Omental fat pad (tissue), 4 donors: ENCODE measurements around the gene XPO6. TPM values are rescaled to one million over a fixed set of nuclear protein-coding genes. Genes with fewer than 3 reads are reported as not detected.
"Not testable (repeated sequence)": the region's sequence is repeated elsewhere in the genome, so short reads cannot be mapped to it uniquely, and the experiment has no call there.

ENCODE experiments used
- ATAC-seq: fragments of 150-250 bp; one replicate; pipeline ENCODE4 v1.9.1; 2016; ENCODE audit warnings: mild to moderate bottlenecking, moderate library complexity; ENCODE audit not compliant: low FRiP score
- DNase-seq: peaks from one replicate; pipeline ENCODE4 v3.0.0-alpha.2; 2019; ENCODE audit warnings: low spot score
- CTCF ChIP-seq, 3 donors: fragments of 450-650 bp; IDR thresholded peaks; one replicate each; pipeline ENCODE4 v1.5.1; 2016 to 2017; ENCODE audit warnings: antibody characterized with exemption in 3 of 3, mild to moderate bottlenecking in 3 of 3, moderate library complexity in 2 of 3
- total RNA-seq, 4 donors: library from RNA; depleted of rRNA; stranded (reverse); fragments of >200 nt; gene quantifications; one replicate each; pipeline ENCODE4 v1.1.0, GENCODE V29; 2016

Gene XPO6
- total RNA-seq, 4 donors from 2014 or later = 59.5 to 162 (median 118) TPM

- no peak for TF ChIP-seq CTCF (IDR thresholded peaks at IDR 0.05)
- DNase-seq = no peak
- ATAC-seq = no peak
These were observed 86.2 kb downstream of the XPO6 start for GRCh38 chr16:28125592-28125991.

GRCh38 chr16:28121527-28121926, 90.2 kb downstream of the XPO6 start:
- DNase-seq = no peak
- no peak for ATAC-seq

GRCh38 chr16:28120754-28121153, 91.0 kb downstream of the XPO6 start:
- DNase-seq (no peak), ATAC-seq (no peak)
- TF ChIP-seq CTCF (IDR thresholded peaks at IDR 0.05) = no peak

More at GRCh38 chr16:28121527-28121926, 90.2 kb downstream of the XPO6 start:
- TF ChIP-seq CTCF (IDR thresholded peaks at IDR 0.05) = no peak

GRCh38 chr16:28118637-28119036, 93.1 kb downstream of the XPO6 start:
- DNase-seq (no peak), ATAC-seq (no peak)
- no peak for TF ChIP-seq CTCF (IDR thresholded peaks at IDR 0.05)

- TF ChIP-seq CTCF (IDR thresholded peaks at IDR 0.05) = no peak
- no peak for DNase-seq
- no peak for ATAC-seq
These were observed 94.6 kb downstream of the XPO6 start for GRCh38 chr16:28117168-28117565.

GRCh38 chr16:28115866-28116265, 95.9 kb downstream of the XPO6 start:
- not testable (repeated sequence) for ATAC-seq, DNase-seq

- ATAC-seq = no peak
- DNase-seq = no peak
- TF ChIP-seq CTCF (IDR thresholded peaks at IDR 0.05) = no peak
These were observed 98.9 kb downstream of the XPO6 start for GRCh38 chr16:28112908-28113307.

GRCh38 chr16:28110977-28111376, 100.8 kb downstream of the XPO6 start:
- ATAC-seq = no peak
- DNase-seq = no peak
- TF ChIP-seq CTCF (IDR thresholded peaks at IDR 0.05) = no peak
